ENCODE measurements around the gene TAF11L10. TPM values are rescaled to one million over a fixed set of nuclear protein-coding genes. Genes with fewer than 3 reads are reported as not detected.
"Not testable (repeated sequence)": the region's sequence is repeated elsewhere in the genome, so short reads cannot be mapped to it uniquely, and the experiment has no call there.

The TAF11L10 gene
- total and polyA plus RNA-seq, 2 of the 4 experiments (the other 2 are of a cell fraction), result not detected

- CTCF ChIA-PET; H2BK5ac ChIP-seq (ENCODE audit: low read depth, low read length, poor library complexity, severe bottlenecking); H4K5ac ChIP-seq (ENCODE audit: low read depth, low read length); dilution Hi-C loops (cut with HindIII; ENCODE audit: low sequenced_read_pairs, unreplicated experiment); H3K27ac ChIP-seq (ENCODE audit: insufficient read depth, low read length); H3K4me2 ChIP-seq (ENCODE audit: low read depth, low read length); DNase-seq; H4K91ac ChIP-seq (ENCODE audit: insufficient read depth, low read depth, low read length); intact Hi-C loops (cut with micrococcal nuclease); in situ Hi-C loops (cut with MboI; ENCODE audit: low sequenced_read_pairs); POLR2A ChIA-PET (ENCODE audit: unreplicated experiment); H2BK15ac ChIP-seq (ENCODE audit: low read depth, low read length); H3K36me3 ChIP-seq (ENCODE audit: control insufficient read depth, insufficient read depth, low read length); H2BK120ac ChIP-seq (ENCODE audit: low read depth, low read length); H3K14ac ChIP-seq (replicated peaks; ENCODE audit: low read depth, low read length); H2BK20ac ChIP-seq (ENCODE audit: low read depth, low read length); H3K4me3 ChIP-seq (ENCODE audit: insufficient read depth, low read depth, low read length); H3K23ac ChIP-seq (ENCODE audit: low read depth, low read length); H3K79me1 ChIP-seq (ENCODE audit: low read depth in 1 of 2, low read length in 2 of 2); H3K18ac ChIP-seq (ENCODE audit: low read depth, low read length); H3K4ac ChIP-seq (ENCODE audit: low read depth, low read length); H4K8ac ChIP-seq (ENCODE audit: low read depth in 2 of 2, low read length in 2 of 2); ATAC-seq (ENCODE audit: low read depth); H3K56ac ChIP-seq (ENCODE audit: extremely low read depth, insufficient read depth, low read length); H3K9ac ChIP-seq (ENCODE audit: low read depth, low read length); H3K9me3 ChIP-seq (ENCODE audit: control insufficient read depth, insufficient read depth, low read length); BruUV-seq (replicated peaks); H4K20me1 ChIP-seq (ENCODE audit: insufficient read depth, low read length); H2AFZ ChIP-seq (replicated peaks; ENCODE audit: low read length, poor library complexity); H2AK9ac ChIP-seq (replicated peaks; ENCODE audit: low read depth, low read length, poor library complexity); H2AK5ac ChIP-seq (ENCODE audit: low read depth, low read length); H3K9me1 ChIP-seq (ENCODE audit: insufficient read depth, low read length); H3K27me3 ChIP-seq (ENCODE audit: control insufficient read depth, insufficient read depth, low read length); H3K4me1 ChIP-seq (ENCODE audit: control insufficient read depth, insufficient read depth, low read length): not testable (repeated sequence)
- WGBS, 2 experiments (ENCODE audit: extremely low coverage in 2 of 2, insufficient read length in 1 of 2), result no CpG with 5 or more reads among the region's 16 CpGs
Observed at GRCh38 chr5:17585658-17586057, 12.0 kb downstream of the TAF11L10 start, which contains the start of gene TAF11L7. TSS of gene TAF11L7 (minus strand) at chr5:17585758.

Small RNA genes within 50 kb of the gene (microRNA-seq; reads per million reads assigned to microRNA genes)
- not detected for gene AC233724.1 (ENCODE audit: insufficient read depth, insufficient read length)
- gene AC233724.3 (ENCODE audit: insufficient read depth, insufficient read length), result not detected
- gene AC233724.4 (ENCODE audit: insufficient read depth, insufficient read length), result not detected
- gene AC233724.6 (ENCODE audit: insufficient read depth, insufficient read length), result not detected
- not detected for gene AC233724.7 (ENCODE audit: insufficient read depth, insufficient read length)

Small RNA genes within 50 kb of the gene (small RNA-seq; reads per million reads assigned to genes)
- gene AC233724.1, result 0 reads per million in 5 experiments
- gene AC233724.3, result 0 reads per million in 5 experiments
- gene AC233724.4, result 0 reads per million in 5 experiments
- 0 reads per million in 5 experiments for gene AC233724.6
- 0 reads per million in 5 experiments for gene AC233724.7

Other genes with a start within 250 kb of the TAF11L10 start
- gene TAF11L2, start 99.6 kb downstream of the TAF11L10 start, total RNA-seq (2012; rRNA removed), result not detected in 2 replicates
- gene TAF11L2, start 99.6 kb downstream of the TAF11L10 start, polyA plus RNA-seq (2012; rRNA removed), result not detected in 2 replicates
- gene TAF11L3, start 79.5 kb downstream of the TAF11L10 start, total RNA-seq (2012; rRNA removed), result not detected in 2 replicates
- gene TAF11L3, start 79.5 kb downstream of the TAF11L10 start, polyA plus RNA-seq (2012; rRNA removed), result not detected in 2 replicates
- gene TAF11L4, start 76.0 kb downstream of the TAF11L10 start, total RNA-seq (2012; rRNA removed), result not detected in 2 replicates
- not detected in 2 replicates for gene TAF11L4, start 76.0 kb downstream of the TAF11L10 start, polyA plus RNA-seq (2012; rRNA removed)
- not detected in 2 replicates for gene TAF11L5, start 72.6 kb downstream of the TAF11L10 start, total RNA-seq (2012; rRNA removed)
- gene TAF11L5, start 72.6 kb downstream of the TAF11L10 start, polyA plus RNA-seq (2012; rRNA removed), result not detected in 2 replicates
- gene TAF11L6, start 69.2 kb downstream of the TAF11L10 start, total RNA-seq (2012; rRNA removed), result not detected in 2 replicates
- gene TAF11L6, start 69.2 kb downstream of the TAF11L10 start, polyA plus RNA-seq (2012; rRNA removed), result not detected in 2 replicates
- not detected in 2 replicates for gene TAF11L7, start 12.1 kb downstream of the TAF11L10 start, total RNA-seq (2012; rRNA removed)
- gene TAF11L7, start 12.1 kb downstream of the TAF11L10 start, polyA plus RNA-seq (2012; rRNA removed), result not detected in 2 replicates
- gene TAF11L8, start 6.9 kb downstream of the TAF11L10 start, total RNA-seq (2012; rRNA removed), result not detected in 2 replicates
- not detected in 2 replicates for gene TAF11L8, start 6.9 kb downstream of the TAF11L10 start, polyA plus RNA-seq (2012; rRNA removed)
- gene TAF11L9, start 3.4 kb downstream of the TAF11L10 start, total RNA-seq (2012; rRNA removed), result not detected in 2 replicates
- gene TAF11L9, start 3.4 kb downstream of the TAF11L10 start, polyA plus RNA-seq (2012; rRNA removed), result not detected in 2 replicates
- gene TAF11L11, start 6.4 kb upstream of the TAF11L10 start, total RNA-seq (2012; rRNA removed), result not detected in 2 replicates
- not detected in 2 replicates for gene TAF11L11, start 6.4 kb upstream of the TAF11L10 start, polyA plus RNA-seq (2012; rRNA removed)
- not detected in 2 replicates for gene TAF11L12, start 12.6 kb upstream of the TAF11L10 start, total RNA-seq (2012; rRNA removed)
- not detected in 2 replicates for gene TAF11L12, start 12.6 kb upstream of the TAF11L10 start, polyA plus RNA-seq (2012; rRNA removed)
- gene TAF11L13, start 34.3 kb upstream of the TAF11L10 start, total RNA-seq (2012; rRNA removed), result not detected in 2 replicates
- not detected in 2 replicates for gene TAF11L13, start 34.3 kb upstream of the TAF11L10 start, polyA plus RNA-seq (2012; rRNA removed)
- gene TAF11L14, start 36.6 kb upstream of the TAF11L10 start, total RNA-seq (2012; rRNA removed), result not detected in 2 replicates
- gene TAF11L14, start 36.6 kb upstream of the TAF11L10 start, polyA plus RNA-seq (2012; rRNA removed), result not detected in 2 replicates